ENCODE data around the gene SLC35D2. TPM values are rescaled to one million over a fixed set of nuclear protein-coding genes. Genes with fewer than 3 reads are reported as not detected.

Gene SLC35D2
- total RNA-seq, 2 experiments from 2014 or later = 0.44 to 1.4 TPM

DNA sequence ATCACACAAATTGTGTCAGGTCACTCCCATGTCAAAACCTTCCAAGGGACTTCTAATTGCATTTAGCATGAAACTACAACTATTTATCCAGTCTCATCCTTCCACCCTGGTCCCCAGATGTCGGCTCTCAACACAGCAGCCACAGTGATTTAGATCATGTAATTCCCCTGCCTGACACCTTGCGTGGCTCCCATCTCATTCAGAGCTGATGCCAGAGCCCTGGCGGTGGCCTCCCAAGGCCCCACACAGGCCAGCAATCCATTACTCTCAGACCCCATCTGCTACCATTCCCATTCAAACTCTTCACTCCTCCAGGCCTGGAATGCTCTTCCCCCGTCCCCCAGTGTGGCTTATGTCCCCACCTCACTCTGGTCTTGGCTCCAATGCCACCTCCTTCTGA is 2.4 kb downstream of the SLC35D2 start:
- TF ChIP-seq EZH2phosphoT487 (IDR thresholded peaks at IDR 0.05; ENCODE audit: borderline replicate concordance, low read depth, low read length) = no peak
- TF ChIP-seq, protein P1, sequence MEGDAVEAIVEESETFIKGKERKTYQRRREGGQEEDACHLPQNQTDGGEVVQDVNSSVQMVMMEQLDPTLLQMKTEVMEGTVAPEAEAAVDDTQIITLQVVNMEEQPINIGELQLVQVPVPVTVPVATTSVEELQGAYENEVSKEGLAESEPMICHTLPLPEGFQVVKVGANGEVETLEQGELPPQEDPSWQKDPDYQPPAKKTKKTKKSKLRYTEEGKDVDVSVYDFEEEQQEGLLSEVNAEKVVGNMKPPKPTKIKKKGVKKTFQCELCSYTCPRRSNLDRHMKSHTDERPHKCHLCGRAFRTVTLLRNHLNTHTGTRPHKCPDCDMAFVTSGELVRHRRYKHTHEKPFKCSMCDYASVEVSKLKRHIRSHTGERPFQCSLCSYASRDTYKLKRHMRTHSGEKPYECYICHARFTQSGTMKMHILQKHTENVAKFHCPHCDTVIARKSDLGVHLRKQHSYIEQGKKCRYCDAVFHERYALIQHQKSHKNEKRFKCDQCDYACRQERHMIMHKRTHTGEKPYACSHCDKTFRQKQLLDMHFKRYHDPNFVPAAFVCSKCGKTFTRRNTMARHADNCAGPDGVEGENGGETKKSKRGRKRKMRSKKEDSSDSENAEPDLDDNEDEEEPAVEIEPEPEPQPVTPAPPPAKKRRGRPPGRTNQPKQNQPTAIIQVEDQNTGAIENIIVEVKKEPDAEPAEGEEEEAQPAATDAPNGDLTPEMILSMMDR (conservative IDR thresholded peaks at IDR 0.05; ENCODE audit: low read length) = no peak
- Histone ChIP-seq H4K20me1 (ENCODE audit: insufficient read depth, low read length) (no peaks in the 10 kb centered on the region), H3K79me2 (ENCODE audit: insufficient read depth, low read depth, low read length) (no peaks in the 10 kb centered on the region), H2AFZ (ENCODE audit: low read length) (no peak overlapping the region), H3K27ac (ENCODE audit: low read depth, low read length, poor library complexity, severe bottlenecking) (no peak overlapping the region), H3K36me3 (ENCODE audit: insufficient read depth, low read length) (peaks cover 35% of the 10 kb centered on the region), H3K9me3 (ENCODE audit: low read length) (no peaks in the 10 kb centered on the region), H3K4me2 (ENCODE audit: low read length) (no peak overlapping the region), H3K4me1 (ENCODE audit: insufficient read depth, low read length, poor library complexity, severe bottlenecking) (no peaks in the 10 kb centered on the region), H3K9me2 (ENCODE audit: insufficient read depth, low read length) (no peaks in the 10 kb centered on the region), H3K4me3 (ENCODE audit: low read depth, low read length, poor library complexity, severe bottlenecking) (no peak overlapping the region)
- BruUV-seq (replicated peaks) = no TSS peak
- DNase-seq (ENCODE audit: low spot score) = no peak
- CTCF ChIA-PET (ENCODE audit: unreplicated experiment) = no interaction called here
- POLR2A ChIA-PET = no interaction called here
- intact Hi-C loops (cut with micrococcal nuclease; ENCODE audit: unreplicated experiment) = no loop called here

DNA sequence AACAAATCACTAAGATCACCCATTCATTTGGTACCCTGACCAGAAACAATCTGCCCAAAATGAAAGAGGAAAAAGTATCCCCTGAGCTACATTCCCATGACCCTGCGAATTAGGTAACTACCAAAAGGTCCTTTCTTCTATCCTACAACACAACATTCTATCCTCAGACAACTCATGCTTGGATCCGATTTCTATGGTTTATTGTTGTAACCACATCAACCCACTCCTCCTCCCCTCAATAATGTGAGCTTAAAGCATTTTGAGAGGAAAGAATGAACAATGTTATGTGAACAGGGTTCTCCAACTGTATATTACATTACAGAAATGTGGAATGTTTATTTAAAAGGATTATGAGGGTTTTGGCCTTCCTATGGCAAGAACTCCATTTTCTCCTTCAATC is 4.0 kb downstream of the SLC35D2 start:
- BruUV-seq (replicated peaks) = no TSS peak
- Histone ChIP-seq H3K9me3 (ENCODE audit: low read length) (no peaks in the 10 kb centered on the region), H4K20me1 (ENCODE audit: insufficient read depth, low read length) (no peaks in the 10 kb centered on the region), H3K27ac (ENCODE audit: low read depth, low read length, poor library complexity, severe bottlenecking) (no peak overlapping the region), H3K36me3 (ENCODE audit: insufficient read depth, low read length) (peaks cover 22% of the 10 kb centered on the region), H2AFZ (ENCODE audit: low read length) (no peak overlapping the region), H3K9me2 (ENCODE audit: insufficient read depth, low read length) (no peaks in the 10 kb centered on the region), H3K79me2 (ENCODE audit: insufficient read depth, low read depth, low read length) (no peaks in the 10 kb centered on the region), H3K4me1 (ENCODE audit: insufficient read depth, low read length, poor library complexity, severe bottlenecking) (no peaks in the 10 kb centered on the region), H3K4me3 (ENCODE audit: low read depth, low read length, poor library complexity, severe bottlenecking) (no peak overlapping the region), H3K4me2 (ENCODE audit: low read length) (no peak overlapping the region)
- CTCF ChIA-PET (ENCODE audit: unreplicated experiment) = no interaction called here
- DNase-seq (ENCODE audit: low spot score) = no peak
- TF ChIP-seq EZH2phosphoT487 (IDR thresholded peaks at IDR 0.05; ENCODE audit: borderline replicate concordance, low read depth, low read length) = no peak
- TF ChIP-seq, protein P1 (conservative IDR thresholded peaks at IDR 0.05; ENCODE audit: low read length) = no peak
- POLR2A ChIA-PET = interaction anchor here (0.6 to 0.7 kb wide), 3 partner anchors 77 to 1317 kb away, joined by 3 to 4 read pairs (median 4); no protein-coding TSS in a partner anchor
- intact Hi-C loops (cut with micrococcal nuclease; ENCODE audit: unreplicated experiment) = no loop called here

DNA sequence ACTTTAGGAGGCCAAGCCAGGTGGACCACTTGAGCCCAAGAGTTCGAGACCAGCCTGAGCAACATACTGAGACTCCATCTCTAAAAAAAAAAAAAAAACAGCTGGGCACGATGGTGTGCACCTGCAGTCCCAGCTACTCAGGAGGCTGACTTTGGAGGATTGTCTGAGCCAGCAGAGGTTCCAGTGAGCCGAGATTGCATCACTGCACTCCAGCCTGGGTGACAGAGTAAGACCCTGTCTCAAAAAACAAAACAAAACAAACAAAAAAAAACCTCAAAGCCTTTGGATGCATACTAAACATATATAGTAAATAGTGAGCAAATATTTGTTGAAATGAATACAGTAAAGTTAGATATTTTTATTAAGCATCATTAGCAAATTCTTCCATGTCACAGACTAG is 5.3 kb downstream of the SLC35D2 start:
- no peak overlapping the region for H3K4me2 ChIP-seq (ENCODE audit: low read length)
- intact Hi-C loops (cut with micrococcal nuclease; ENCODE audit: unreplicated experiment) = no loop called here
- CTCF ChIA-PET (ENCODE audit: unreplicated experiment) = no interaction called here
- H3K4me3 ChIP-seq (ENCODE audit: low read depth, low read length, poor library complexity, severe bottlenecking) = no peak overlapping the region
- POLR2A ChIA-PET = interaction anchor here (0.6 kb wide), 1 partner anchor 53 kb away, joined by 3 read pairs; no protein-coding TSS in a partner anchor
- no peaks in the 10 kb centered on the region for H3K9me3 ChIP-seq (ENCODE audit: low read length)
- DNase-seq (ENCODE audit: low spot score) = no peak
- TF ChIP-seq, protein P1 (conservative IDR thresholded peaks at IDR 0.05; ENCODE audit: low read length) = no peak
- no peak for TF ChIP-seq EZH2phosphoT487 (IDR thresholded peaks at IDR 0.05; ENCODE audit: borderline replicate concordance, low read depth, low read length)
- no peaks in the 10 kb centered on the region for H3K79me2 ChIP-seq (ENCODE audit: insufficient read depth, low read depth, low read length)
- H2AFZ ChIP-seq (ENCODE audit: low read length) = no peak overlapping the region
- H3K4me1 ChIP-seq (ENCODE audit: insufficient read depth, low read length, poor library complexity, severe bottlenecking) = no peaks in the 10 kb centered on the region
- BruUV-seq (replicated peaks) = no TSS peak
- H3K9me2 ChIP-seq (ENCODE audit: insufficient read depth, low read length) = no peaks in the 10 kb centered on the region
- H3K27ac ChIP-seq (ENCODE audit: low read depth, low read length, poor library complexity, severe bottlenecking) = no peak overlapping the region
- H4K20me1 ChIP-seq (ENCODE audit: insufficient read depth, low read length) = no peaks in the 10 kb centered on the region
- peaks cover 13% of the 10 kb centered on the region for H3K36me3 ChIP-seq (ENCODE audit: insufficient read depth, low read length)
